HG02678 (cell line): ENCODE data around the gene INTS14.
"Not testable (repeated sequence)": the region's sequence is repeated elsewhere in the genome, so short reads cannot be mapped to it uniquely, and the experiment has no call there.

Experiments used
- ATAC-seq: cut with Tn5 transposase; IDR thresholded peaks from one replicate; pipeline ENCODE4 v1.9.1; 2021; ENCODE audit warnings: mild to moderate bottlenecking, moderate library complexity; ENCODE audit not compliant: unreplicated experiment

Gene INTS14

GRCh38 chr15:65631503-65631902 is 20.6 kb upstream of the INTS14 start:
- no peak for ATAC-seq

GRCh38 chr15:65630760-65631159 is 19.8 kb upstream of the INTS14 start:
- ATAC-seq, result peak; percentile 43

GRCh38 chr15:65629548-65629947 is 18.6 kb upstream of the INTS14 start:
- no peak for ATAC-seq

- no peak for ATAC-seq
These were observed 15.9 kb upstream of the INTS14 start for GRCh38 chr15:65626856-65627255.

GRCh38 chr15:65623103-65623502 is 12.2 kb upstream of the INTS14 start:
- ATAC-seq, result no peak

GRCh38 chr15:65621638-65622037 is 10.7 kb upstream of the INTS14 start, which contains the start of gene SLC24A1:
SLC24A1 (plus strand) TSS chr15:65621938; CDS start chr15:65624081, 2,143 bp downstream.
- no peak for ATAC-seq

- ATAC-seq, result no peak
These were observed 9.9 kb upstream of the INTS14 start for GRCh38 chr15:65620833-65621232.

- no peak for ATAC-seq
These were observed 8.8 kb upstream of the INTS14 start for GRCh38 chr15:65619626-65620290.

- ATAC-seq, result no peak
These were observed 7.7 kb upstream of the INTS14 start for GRCh38 chr15:65618560-65619109.

GRCh38 chr15:65615887-65616286 is 5.0 kb upstream of the INTS14 start:
- not testable (repeated sequence) for ATAC-seq

- ATAC-seq, result no peak
These were observed 2.2 kb upstream of the INTS14 start for GRCh38 chr15:65612949-65613744.

- no peak for ATAC-seq
These were observed 1.6 kb upstream of the INTS14 start for GRCh38 chr15:65612616-65612946.

- ATAC-seq, result no peak
These were observed 1.1 kb upstream of the INTS14 start for GRCh38 chr15:65611888-65612615.

- no peak for ATAC-seq
These were observed 7.4 kb downstream of the INTS14 start for GRCh38 chr15:65603559-65603958.

- ATAC-seq, result no peak
These were observed 7.8 kb downstream of the INTS14 start for GRCh38 chr15:65603134-65603533.

GRCh38 chr15:65599677-65600076 is 11.3 kb downstream of the INTS14 start:
- ATAC-seq, result no peak

GRCh38 chr15:65598468-65598867 is 12.5 kb downstream of the INTS14 start:
- no peak for ATAC-seq

- ATAC-seq, result no peak
These were observed 15.0 kb downstream of the INTS14 start for GRCh38 chr15:65595960-65596359.

- ATAC-seq, result no peak
These were observed 23.8 kb downstream of the INTS14 start for GRCh38 chr15:65587094-65587493.

GRCh38 chr15:65584241-65584640 is 26.7 kb downstream of the INTS14 start:
- ATAC-seq, result no peak

- no peak for ATAC-seq
These were observed 27.2 kb downstream of the INTS14 start for GRCh38 chr15:65583701-65584100.
